Spleen (tissue), 11 donors: ENCODE measurements around the gene PLCH1. TPM values are rescaled to one million over a fixed set of nuclear protein-coding genes. Genes with fewer than 3 reads are reported as not detected.

Experiments used
- DNase-seq: peaks from one replicate; pipeline ENCODE4 v3.0.0-alpha.2; 2020
- H3K27ac ChIP-seq, 8 donors: fragments of 200-600 bp; sonication (generic) in 7 of 8; 1 replicate in 4 of 8; 2 replicates in 4 of 8; pipeline versions ENCODE4 v1.5.0 to v1.8.0; 2016 to 2021; ENCODE audit warnings: inconsistent platforms in 4 of 8, mild to moderate bottlenecking in 4 of 8, moderate library complexity in 1 of 8
- H3K27me3 ChIP-seq, 7 donors: fragments of 200-600 bp; sonication (generic) in 6 of 7; replicated peaks in 1 of 7; 1 replicate in 4 of 7; 2 replicates in 3 of 7; pipeline versions ENCODE4 v1.5.0 to v1.8.0; 2016 to 2021; ENCODE audit warnings: inconsistent platforms in 3 of 7, mild to moderate bottlenecking in 1 of 7
- H3K36me3 ChIP-seq, 6 donors: fragments of 200-600 bp; sonication (generic) in 5 of 6; 1 replicate in 4 of 6; 2 replicates in 2 of 6; pipeline versions ENCODE4 v1.5.0 to v1.8.0; 2016 to 2021; ENCODE audit warnings: inconsistent platforms in 2 of 6
- H3K4me1 ChIP-seq, 6 donors: fragments of 200-600 bp; sonication (generic) in 5 of 6; 1 replicate in 3 of 6; 2 replicates in 3 of 6; pipeline versions ENCODE4 v1.5.0 to v1.8.0; 2016 to 2021; ENCODE audit warnings: inconsistent platforms in 3 of 6
- H3K4me3 ChIP-seq, 8 donors: fragments of 200-600 bp; sonication (generic) in 7 of 8; 1 replicate in 4 of 8; 2 replicates in 4 of 8; pipeline versions ENCODE4 v1.5.0 to v1.8.0; 2016 to 2021; ENCODE audit warnings: inconsistent platforms in 4 of 8, mild to moderate bottlenecking in 4 of 8, moderate library complexity in 2 of 8
- H3K9me3 ChIP-seq, 8 donors: fragments of 200-600 bp; sonication (generic) in 7 of 8; 1 replicate in 4 of 8; 2 replicates in 4 of 8; pipeline versions ENCODE4 v1.5.0 to v1.8.0; 2016 to 2021; ENCODE audit warnings: inconsistent platforms in 4 of 8
- CTCF ChIP-seq, 11 experiments: fragments of 200-600 bp in 7 of 11; fragments of 450-650 bp in 4 of 11; sonication (generic) in 4 of 11; IDR thresholded peaks in 8 of 11; conservative IDR thresholded peaks in 3 of 11; 1 replicate in 7 of 11; 2 replicates in 4 of 11; pipeline versions ENCODE4 v1.4.0 to v1.8.0; 2016 to 2021; ENCODE audit warnings: antibody characterized with exemption in 11 of 11, inconsistent platforms in 4 of 11, mild to moderate bottlenecking in 1 of 11
- POLR2A ChIP-seq, 3 donors: fragments of 450-650 bp; IDR thresholded peaks; one replicate each; pipeline ENCODE4 v1.5.1; 2017; ENCODE audit warnings: antibody characterized with exemption in 3 of 3, mild to moderate bottlenecking in 1 of 3
- POLR2AphosphoS5 ChIP-seq, 3 donors: sonication (generic); formaldehyde crosslinking; IDR thresholded peaks; one replicate each; pipeline ENCODE4 v1.5.1; 2017; ENCODE audit warnings: antibody characterized with exemption in 3 of 3
- WGBS, 5 donors: extraction: QIAGEN DNeasy Blood & Tissue Kit in 3 of 5; methylation state at CpG; one replicate each; pipeline versions ENCODE4 v1.1.5 to v1.1.7; 2013 to 2018; 5-methylcytosine and 5-hydroxymethylcytosine counted together
- intact Hi-C: fragments of 100-400 bp; cut with DNase I; formaldehyde crosslinking; loops from one replicate; pipeline ENCODE4 v1.15.0; 2023; ENCODE audit warnings: low total_unique reads
- polyA plus RNA-seq, 3 donors: library from polyadenylated mRNA; stranded (reverse); fragments of 200-250 nt; gene quantifications; one replicate each; pipeline ENCODE4 v1.2.1, GENCODE V29; 2013
- total RNA-seq, 7 donors: library from RNA; depleted of rRNA in 3 of 7; stranded (reverse); fragments of >200 nt in 3 of 7; fragmentation: NEBNext Ultra II Directional in 4 of 7; extraction: Animal tissue kit (Norgen Biotek cat#: 25700) in 4 of 7; gene quantifications; one replicate each; pipeline versions ENCODE4 v1.1.0 to v1.2.1, GENCODE V29; 2016 to 2021
- donor health status: healthy with polysubstance abuse.
- donor health status: DM: no; HTN: no; CAD: no; lungs with moderate emphysema.
- donor health status: DM: no; HTN: no; CAD: no.
- donor health status: Bipolar disorder and iron deficiency.
- donor health status: healthy.
- donor health status: DM: no; HTN: no; CAD: no.
- donor health status: DM: yes; HTN: yes; CAD: no.

Gene PLCH1
- total and polyA plus RNA-seq, 10 donors: 0.02 to 0.37 (median 0.13) TPM; not detected in 1

- Histone ChIP-seq H3K36me3 (no peaks in the 10 kb centered on the region), H3K27me3 (no peaks in the 10 kb centered on the region), H3K9me3 (no peaks in the 10 kb centered on the region), H3K4me1 (no peaks in the 10 kb centered on the region), H3K27ac (no peak overlapping the region), H3K4me3 (no peak overlapping the region)
- TF ChIP-seq POLR2AphosphoS5 (IDR thresholded peaks at IDR 0.05) (no peak), CTCF (IDR thresholded peaks at IDR 0.05 in 8 of 11, conservative IDR thresholded peaks at IDR 0.05 in 3 of 11) (no peak), POLR2A (IDR thresholded peaks at IDR 0.05) (no peak)
- intact Hi-C loops: no loop called here
- DNase-seq: no peak
Measured at GRCh38 chr3:155690921-155691320, 54.0 kb downstream of the PLCH1 start.

GRCh38 chr3:155688481-155688880 is 56.4 kb downstream of the PLCH1 start:
- TF ChIP-seq CTCF (IDR thresholded peaks at IDR 0.05 in 8 of 11, conservative IDR thresholded peaks at IDR 0.05 in 3 of 11): no peak
- TF ChIP-seq POLR2AphosphoS5 (IDR thresholded peaks at IDR 0.05): no peak
- no peak for TF ChIP-seq POLR2A (IDR thresholded peaks at IDR 0.05)
- Histone ChIP-seq H3K4me1 (no peaks in the 10 kb centered on the region), H3K27ac (no peak overlapping the region), H3K27me3 (no peaks in the 10 kb centered on the region), H3K36me3 (no peaks in the 10 kb centered on the region), H3K4me3 (no peak overlapping the region), H3K9me3 (no peaks in the 10 kb centered on the region)
- intact Hi-C loops: no loop called here
- 86 to 100% (median 91%) methylated on average over 2 to 3 of the region's 3 CpGs for WGBS, 5 donors
- DNase-seq: no peak

DNA sequence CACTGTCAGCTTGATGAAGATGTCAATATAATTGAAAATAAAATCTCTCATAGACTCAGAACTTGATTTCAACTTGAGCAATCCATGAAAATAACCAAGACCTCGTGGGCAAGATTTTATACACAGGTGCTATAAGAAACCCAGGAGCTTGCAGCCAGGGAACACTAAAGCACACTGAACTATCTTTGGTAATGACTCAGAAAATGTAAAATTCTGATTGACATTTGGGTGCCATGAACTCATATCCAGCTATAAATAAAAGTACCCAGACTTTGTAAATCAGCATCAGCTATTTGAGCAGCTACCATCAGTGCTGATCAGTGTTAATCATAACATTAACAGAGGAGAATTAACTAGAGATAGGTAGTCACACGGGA is 61.5 kb downstream of the PLCH1 start:
- H3K27ac ChIP-seq: no peak overlapping the region
- TF ChIP-seq POLR2AphosphoS5 (IDR thresholded peaks at IDR 0.05) (no peak), CTCF (IDR thresholded peaks at IDR 0.05 in 8 of 11, conservative IDR thresholded peaks at IDR 0.05 in 3 of 11) (no peak), POLR2A (IDR thresholded peaks at IDR 0.05) (no peak)
- H3K4me1 ChIP-seq: no peaks in the 10 kb centered on the region
- H3K36me3 ChIP-seq: no peaks in the 10 kb centered on the region
- intact Hi-C loops: no loop called here
- no peaks in the 10 kb centered on the region for H3K27me3 ChIP-seq
- no peak for DNase-seq
- no peak overlapping the region for H3K4me3 ChIP-seq
- WGBS, 5 donors: 51 to 84% (median 69%) methylated on average over 2 of the region's 2 CpGs
- no peaks in the 10 kb centered on the region for H3K9me3 ChIP-seq

- no peak for DNase-seq
- H3K4me3 ChIP-seq: no peak overlapping the region
- H3K9me3 ChIP-seq: no peaks in the 10 kb centered on the region
- no peaks in the 10 kb centered on the region for H3K36me3 ChIP-seq
- H3K4me1 ChIP-seq: no peaks in the 10 kb centered on the region
- intact Hi-C loops: no loop called here
- H3K27me3 ChIP-seq: no peaks in the 10 kb centered on the region
- TF ChIP-seq CTCF (IDR thresholded peaks at IDR 0.05 in 8 of 11, conservative IDR thresholded peaks at IDR 0.05 in 3 of 11): no peak
- TF ChIP-seq POLR2A (IDR thresholded peaks at IDR 0.05): no peak
- TF ChIP-seq POLR2AphosphoS5 (IDR thresholded peaks at IDR 0.05): no peak
- WGBS, 5 donors: 65 to 70% (median 68%) methylated on average over 3 of the region's 3 CpGs
- H3K27ac ChIP-seq: no peak overlapping the region
Measured at GRCh38 chr3:155682426-155683343, 62.2 kb downstream of the PLCH1 start.
